GM23338 (cell line): ENCODE results near the gene BBS1. TPM values are rescaled to one million over a fixed set of nuclear protein-coding genes. Genes with fewer than 3 reads are reported as not detected.

Source experiments
- ATAC-seq: fragments of 200-7000 bp; cut with Tn5 transposase; 3 replicates; pipeline ENCODE4 v1.9.1; 2020
- DNase-seq: peaks from one replicate; pipeline ENCODE4 v3.0.0-alpha.2; 2015; ENCODE audit warnings: low spot score
- H2AFZ ChIP-seq: fragments of 200-600 bp; sonication (generic); 2 replicates; pipeline ENCODE4 v1.8.0; 2016; ENCODE audit warnings: antibody characterized with exemption, mild to moderate bottlenecking, moderate library complexity
- H3F3A ChIP-seq: fragments of 200-600 bp; sonication (generic); replicated peaks from 2 replicates; pipeline ENCODE4 v1.8.0; 2017; ENCODE audit warnings: antibody characterized with exemption, mixed run types, low read depth
- H3K27ac ChIP-seq: fragments of 200-600 bp; sonication (generic); 2 replicates; pipeline ENCODE4 v1.6.1; 2016; ENCODE audit warnings: low read depth
- H3K27me3 ChIP-seq: fragments of 200-600 bp; sonication (generic); 2 replicates; pipeline ENCODE4 v1.8.0; 2016; ENCODE audit warnings: mild to moderate bottlenecking, mixed run types, moderate library complexity; ENCODE audit not compliant: insufficient read depth
- H3K36me3 ChIP-seq: fragments of 200-600 bp; sonication (generic); 2 replicates; pipeline ENCODE4 v1.8.0; 2016; ENCODE audit warnings: mild to moderate bottlenecking; ENCODE audit not compliant: insufficient read depth
- H3K4me1 ChIP-seq: fragments of 200-600 bp; sonication (generic); 2 replicates; pipeline ENCODE4 v1.8.0; 2016; ENCODE audit warnings: mild to moderate bottlenecking, moderate library complexity; ENCODE audit not compliant: insufficient read depth
- H3K4me2 ChIP-seq: fragments of 200-600 bp; sonication (generic); 2 replicates; pipeline ENCODE4 v1.7.1; 2017; ENCODE audit warnings: mixed run types
- H3K4me3 ChIP-seq: fragments of 200-600 bp; sonication (generic); 2 replicates; pipeline ENCODE4 v1.6.1; 2016; ENCODE audit warnings: mixed run types
- H3K79me2 ChIP-seq: fragments of 200-600 bp; sonication (generic); replicated peaks from 2 replicates; pipeline ENCODE4 v1.8.0; 2017; ENCODE audit warnings: mild to moderate bottlenecking; ENCODE audit not compliant: insufficient read depth
- H3K9me2 ChIP-seq: fragments of 200-600 bp; sonication (generic); 2 replicates; pipeline ENCODE4 v1.8.0; 2017; ENCODE audit not compliant: insufficient read depth
- H4K20me1 ChIP-seq: fragments of 200-600 bp; sonication (generic); replicated peaks from 2 replicates; pipeline ENCODE4 v1.8.0; 2017; ENCODE audit warnings: mild to moderate bottlenecking; ENCODE audit not compliant: insufficient read depth
- H3K27ac Mint-ChIP-seq: 2 replicates; pipeline ENCODE4 v1.8.0; 2020; ENCODE audit warnings: inconsistent platforms, mild to moderate bottlenecking, moderate library complexity, mixed read lengths
- H3K27me3 Mint-ChIP-seq: 3 replicates; pipeline ENCODE4 v1.8.0; 2022; ENCODE audit warnings: low read depth, mild to moderate bottlenecking, moderate library complexity, mixed read lengths, inconsistent platforms; ENCODE audit not compliant: insufficient read depth, poor library complexity
- H3K36me3 Mint-ChIP-seq: 3 replicates; pipeline ENCODE4 v1.8.0; 2021; ENCODE audit warnings: low read depth, mild to moderate bottlenecking, inconsistent platforms, moderate library complexity, mixed read lengths
- H3K4me1 Mint-ChIP-seq: 3 replicates; pipeline ENCODE4 v1.8.0; 2020; ENCODE audit warnings: mild to moderate bottlenecking, inconsistent platforms, mixed read lengths
- H3K4me3 Mint-ChIP-seq: 3 replicates; pipeline ENCODE4 v1.8.0; 2021; ENCODE audit warnings: moderate library complexity, mild to moderate bottlenecking, inconsistent platforms, mixed read lengths
- H3K9me3 Mint-ChIP-seq: 3 replicates; pipeline ENCODE4 v1.8.0; 2020; ENCODE audit warnings: moderate library complexity, mild to moderate bottlenecking, inconsistent platforms, mixed read lengths
- CREB1 ChIP-seq: fragments of 250-450 bp; sonication (Bioruptor Pico); IDR thresholded peaks from 2 replicates; pipeline ENCODE4 v1.5.0; 2020; ENCODE audit warnings: low read depth, mild to moderate bottlenecking, moderate library complexity
- CTCF ChIP-seq, 2 experiments: fragments of 200-600 bp in 1 of 2; sonication (generic) in 1 of 2; conservative IDR thresholded peaks; 2 replicates each; pipeline versions ENCODE4 v1.5.1 to v1.6.1; 2016 to 2017; ENCODE audit warnings: antibody characterized with exemption in 2 of 2, low read depth in 2 of 2, mild to moderate bottlenecking in 2 of 2, moderate library complexity in 1 of 2
- ETS1 ChIP-seq: IDR thresholded peaks from 2 replicates; pipeline ENCODE4 v1.6.1; 2016; ENCODE audit warnings: antibody characterized with exemption
- EZH2 ChIP-seq: fragments of 200-600 bp; sonication (generic); IDR thresholded peaks from one replicate; pipeline ENCODE4 v1.8.0; 2017; ENCODE audit warnings: antibody characterized with exemption, mild to moderate bottlenecking, low read depth; ENCODE audit not compliant: unreplicated experiment
- EZH2phosphoT487 ChIP-seq: fragments of 200-600 bp; sonication (generic); IDR thresholded peaks from one replicate; pipeline ENCODE4 v1.8.1; 2018; ENCODE audit warnings: antibody characterized with exemption; ENCODE audit not compliant: unreplicated experiment
- JUNB ChIP-seq: IDR thresholded peaks from one replicate; pipeline ENCODE4 v1.6.1; 2016; ENCODE audit warnings: antibody characterized with exemption; ENCODE audit not compliant: unreplicated experiment
- NANOG ChIP-seq: IDR thresholded peaks from 2 replicates; pipeline ENCODE4 v1.6.1; 2016; ENCODE audit warnings: antibody characterized with exemption, borderline replicate concordance
- POLR2AphosphoS5 ChIP-seq: IDR thresholded peaks from 2 replicates; pipeline ENCODE4 v1.6.1; 2016; ENCODE audit warnings: antibody characterized with exemption, low read depth
- REST ChIP-seq: IDR thresholded peaks from one replicate; pipeline ENCODE4 v1.6.1; 2018; ENCODE audit warnings: antibody characterized with exemption; ENCODE audit not compliant: unreplicated experiment
- STAT1 ChIP-seq: IDR thresholded peaks from one replicate; pipeline ENCODE4 v1.6.1; 2016; ENCODE audit warnings: antibody characterized with exemption; ENCODE audit not compliant: unreplicated experiment
- ZNF114 ChIP-seq: fragments of 250-450 bp; sonication (Bioruptor Pico); IDR thresholded peaks from 2 replicates; pipeline ENCODE4 v1.5.0; 2020; ENCODE audit warnings: mild to moderate bottlenecking, moderate library complexity
- ZNF331 ChIP-seq: fragments of 250-450 bp; sonication (Bioruptor Pico); IDR thresholded peaks from 2 replicates; pipeline ENCODE4 v1.5.0; 2020; ENCODE audit warnings: low read depth, mild to moderate bottlenecking, moderate library complexity
- ZNF462 ChIP-seq: fragments of 250-450 bp; sonication (Bioruptor Pico); IDR thresholded peaks from 2 replicates; pipeline ENCODE4 v1.5.0; 2020; ENCODE audit warnings: mild to moderate bottlenecking, moderate library complexity
- polyA plus RNA-seq: library from polyadenylated mRNA; unstranded; fragments of >200 nt; fragmentation: Nextera tagmentation; extraction: Ambion mirVana; gene quantifications from 2 replicates; pipeline ENCODE4 v1.2.1, GENCODE V29; 2016
- total RNA-seq: library from RNA; depleted of rRNA; stranded (reverse); fragments of >200 nt; shearing (Covaris generic); gene quantifications from 2 replicates; pipeline ENCODE4 v1.2.3, GENCODE V29; 2014

BBS1 gene
- total and polyA plus RNA-seq, 2 experiments from 2014 or later: 11.6 to 41.3 TPM

GRCh38 chr11:66541892-66542291, 31.5 kb downstream of the BBS1 start:
- Mint-ChIP-seq H3K9me3 (no peaks in the 10 kb centered on the region; the same call in 1 of the 3 replicates), H3K36me3 (peaks cover 3% of the 10 kb centered on the region; the same call in 2 of the 3 replicates), H3K27ac (no peak overlapping the region), H3K4me1 (peaks cover 25% of the 10 kb centered on the region), H3K27me3 (peaks cover 16% of the 10 kb centered on the region), H3K4me3 (no peak overlapping the region)
- Histone ChIP-seq H2AFZ (no peak overlapping the region), H3F3A (0 out of 2 replicates have a peak, but pooled peaks cover 7% of the 10 kb centered on the region), H3K27me3 (no peaks in the 10 kb centered on the region), H3K4me2 (no peak overlapping the region), H3K79me2 (peaks cover 4% of the 10 kb centered on the region; the same call in 1 of the 2 replicates), H3K36me3 (no peaks in the 10 kb centered on the region), H3K9me2 (no peaks in the 10 kb centered on the region), H3K4me1 (peaks cover 13% of the 10 kb centered on the region), H3K4me3 (no peak overlapping the region), H3K27ac (no peak overlapping the region), H4K20me1 (no peaks in the 10 kb centered on the region)
- no peak for DNase-seq
- ATAC-seq: no peak
- no peak for TF ChIP-seq EZH2phosphoT487
- TF ChIP-seq JUNB: no peak
- TF ChIP-seq ZNF331: no peak
- no peak for TF ChIP-seq STAT1
- TF ChIP-seq ZNF462 (CRISPR knock-in tag): no peak
- no peak for TF ChIP-seq ETS1
- no peak for TF ChIP-seq NANOG
- TF ChIP-seq EZH2: no peak
- TF ChIP-seq CTCF (conservative IDR thresholded peaks at IDR 0.05; ENCODE audit: low read depth in 2 of 2): no peak
- TF ChIP-seq ZNF114: no peak
- no peak for TF ChIP-seq REST
- no peak for TF ChIP-seq POLR2AphosphoS5
- no peak for TF ChIP-seq CREB1 (CRISPR knock-in tag)
